Testis (tissue), 2 donors: ENCODE data around the gene EPSTI1.

Source experiments
- POLR2A ChIP-seq: fragments of 450-650 bp; IDR thresholded peaks from one replicate; pipeline ENCODE4 v1.6.1; 2017; ENCODE audit warnings: antibody characterized with exemption, mild to moderate bottlenecking, moderate library complexity
- TF ChIP-seq, protein P1 (sequence below), 3 experiments: fragments of 450-650 bp in 2 of 3; fragments of 200-600 bp in 1 of 3; sonication (generic) in 1 of 3; IDR thresholded peaks; one replicate each; pipeline ENCODE4 v1.5.1; 2016 to 2019; ENCODE audit warnings: antibody characterized with exemption in 3 of 3, mild to moderate bottlenecking in 2 of 3, moderate library complexity in 1 of 3

DNA sequence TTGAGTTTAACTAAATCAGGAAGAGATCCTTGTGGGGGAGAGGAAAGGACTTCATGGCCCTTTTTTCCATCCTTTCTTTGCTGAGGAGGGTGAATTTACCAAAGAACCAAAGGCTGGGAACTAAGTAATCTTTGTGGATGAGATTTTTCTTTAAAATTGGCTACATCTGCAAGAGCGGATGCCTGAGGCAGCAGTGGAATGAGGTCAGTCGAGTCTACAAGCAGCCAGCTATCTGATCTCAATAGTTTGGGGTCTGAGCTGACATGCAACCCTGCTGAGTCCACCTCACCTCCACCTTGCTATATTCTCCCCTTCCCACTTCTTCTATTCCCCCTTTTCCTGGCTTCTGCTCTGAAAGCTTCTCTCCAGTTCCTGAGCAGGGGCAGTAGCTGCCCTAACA, 27.8 kb upstream of the EPSTI1 start:
- TF ChIP-seq, protein P1, sequence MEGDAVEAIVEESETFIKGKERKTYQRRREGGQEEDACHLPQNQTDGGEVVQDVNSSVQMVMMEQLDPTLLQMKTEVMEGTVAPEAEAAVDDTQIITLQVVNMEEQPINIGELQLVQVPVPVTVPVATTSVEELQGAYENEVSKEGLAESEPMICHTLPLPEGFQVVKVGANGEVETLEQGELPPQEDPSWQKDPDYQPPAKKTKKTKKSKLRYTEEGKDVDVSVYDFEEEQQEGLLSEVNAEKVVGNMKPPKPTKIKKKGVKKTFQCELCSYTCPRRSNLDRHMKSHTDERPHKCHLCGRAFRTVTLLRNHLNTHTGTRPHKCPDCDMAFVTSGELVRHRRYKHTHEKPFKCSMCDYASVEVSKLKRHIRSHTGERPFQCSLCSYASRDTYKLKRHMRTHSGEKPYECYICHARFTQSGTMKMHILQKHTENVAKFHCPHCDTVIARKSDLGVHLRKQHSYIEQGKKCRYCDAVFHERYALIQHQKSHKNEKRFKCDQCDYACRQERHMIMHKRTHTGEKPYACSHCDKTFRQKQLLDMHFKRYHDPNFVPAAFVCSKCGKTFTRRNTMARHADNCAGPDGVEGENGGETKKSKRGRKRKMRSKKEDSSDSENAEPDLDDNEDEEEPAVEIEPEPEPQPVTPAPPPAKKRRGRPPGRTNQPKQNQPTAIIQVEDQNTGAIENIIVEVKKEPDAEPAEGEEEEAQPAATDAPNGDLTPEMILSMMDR (IDR thresholded peaks at IDR 0.05), result no peak
- no peak for TF ChIP-seq POLR2A
